IMR-90 (cell line): ENCODE data around the gene NBEAL1.

Experiments
- ELK1 ChIP-seq: fragments of 150-350 bp; IDR thresholded peaks from 2 replicates; pipeline ENCODE4 v1.6.1; 2016; ENCODE audit warnings: low read depth, mild to moderate bottlenecking, low read length, moderate library complexity, borderline replicate concordance
- FOS ChIP-seq: fragments of 150-350 bp; IDR thresholded peaks from 2 replicates; pipeline ENCODE4 v1.6.1; 2016; ENCODE audit warnings: low read depth, low read length
- MAFK ChIP-seq: IDR thresholded peaks from 2 replicates; pipeline ENCODE4 v1.6.1; 2012; ENCODE audit warnings: low read depth, low read length, improper control_type of control experiment
- MXI1 ChIP-seq: IDR thresholded peaks from 2 replicates; pipeline ENCODE4 v1.6.1; 2012; ENCODE audit warnings: low read depth, mild to moderate bottlenecking, low read length, moderate library complexity, borderline replicate concordance
- POLR2A ChIP-seq: IDR thresholded peaks from 2 replicates; pipeline ENCODE4 v1.6.1; 2012; ENCODE audit warnings: mild to moderate bottlenecking, low read depth, low read length
- RAD21 ChIP-seq: IDR thresholded peaks from 2 replicates; pipeline ENCODE4 v1.6.1; 2012; ENCODE audit warnings: low read length, improper control_type of control experiment
- RCOR1 ChIP-seq: IDR thresholded peaks from 2 replicates; pipeline ENCODE4 v1.6.1; 2012; ENCODE audit warnings: mild to moderate bottlenecking, low read length, improper control_type of control experiment; ENCODE audit not compliant: insufficient replicate concordance
- RFX5 ChIP-seq: IDR thresholded peaks from 2 replicates; pipeline ENCODE4 v1.8.0; 2012; ENCODE audit warnings: low read depth, mild to moderate bottlenecking, low read length, moderate library complexity
- SMC3 ChIP-seq: fragments of 150-350 bp; IDR thresholded peaks from 2 replicates; pipeline ENCODE4 v1.6.1; 2016; ENCODE audit warnings: low read depth, mild to moderate bottlenecking, antibody characterized with exemption, low read length, moderate library complexity
- TF ChIP-seq, protein P1 (sequence below): conservative IDR thresholded peaks from 2 replicates; pipeline ENCODE4 v1.5.1; 2012; ENCODE audit warnings: mild to moderate bottlenecking, low read depth, low read length, improper control_type of control experiment
- TF ChIP-seq, protein P2 (sequence below): fragments of 150-350 bp; IDR thresholded peaks from 2 replicates; pipeline ENCODE4 v1.6.1; 2017; ENCODE audit warnings: mild to moderate bottlenecking, antibody characterized with exemption, low read length, low read depth

DNA sequence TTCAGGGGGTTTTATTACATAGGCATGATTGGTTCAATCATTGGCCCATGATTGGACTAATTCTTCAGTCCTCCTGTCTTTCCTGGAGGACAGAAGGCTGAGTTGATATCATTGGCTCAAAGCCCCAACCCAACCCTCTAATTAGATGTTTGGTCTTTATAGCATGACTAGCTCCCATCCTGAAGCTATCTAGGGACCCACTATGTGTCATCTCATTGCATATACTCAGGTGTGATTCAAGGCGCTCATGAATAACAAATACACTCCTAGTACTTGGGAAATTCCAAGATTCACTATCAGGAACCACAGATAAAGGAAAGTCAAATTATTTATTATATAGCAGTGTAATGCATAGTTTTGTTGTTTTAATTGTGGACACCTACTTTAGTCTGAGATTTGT, 24.9 kb upstream of the NBEAL1 start:
- TF ChIP-seq, protein P1, sequence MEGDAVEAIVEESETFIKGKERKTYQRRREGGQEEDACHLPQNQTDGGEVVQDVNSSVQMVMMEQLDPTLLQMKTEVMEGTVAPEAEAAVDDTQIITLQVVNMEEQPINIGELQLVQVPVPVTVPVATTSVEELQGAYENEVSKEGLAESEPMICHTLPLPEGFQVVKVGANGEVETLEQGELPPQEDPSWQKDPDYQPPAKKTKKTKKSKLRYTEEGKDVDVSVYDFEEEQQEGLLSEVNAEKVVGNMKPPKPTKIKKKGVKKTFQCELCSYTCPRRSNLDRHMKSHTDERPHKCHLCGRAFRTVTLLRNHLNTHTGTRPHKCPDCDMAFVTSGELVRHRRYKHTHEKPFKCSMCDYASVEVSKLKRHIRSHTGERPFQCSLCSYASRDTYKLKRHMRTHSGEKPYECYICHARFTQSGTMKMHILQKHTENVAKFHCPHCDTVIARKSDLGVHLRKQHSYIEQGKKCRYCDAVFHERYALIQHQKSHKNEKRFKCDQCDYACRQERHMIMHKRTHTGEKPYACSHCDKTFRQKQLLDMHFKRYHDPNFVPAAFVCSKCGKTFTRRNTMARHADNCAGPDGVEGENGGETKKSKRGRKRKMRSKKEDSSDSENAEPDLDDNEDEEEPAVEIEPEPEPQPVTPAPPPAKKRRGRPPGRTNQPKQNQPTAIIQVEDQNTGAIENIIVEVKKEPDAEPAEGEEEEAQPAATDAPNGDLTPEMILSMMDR = no peak
- TF ChIP-seq, protein P2, sequence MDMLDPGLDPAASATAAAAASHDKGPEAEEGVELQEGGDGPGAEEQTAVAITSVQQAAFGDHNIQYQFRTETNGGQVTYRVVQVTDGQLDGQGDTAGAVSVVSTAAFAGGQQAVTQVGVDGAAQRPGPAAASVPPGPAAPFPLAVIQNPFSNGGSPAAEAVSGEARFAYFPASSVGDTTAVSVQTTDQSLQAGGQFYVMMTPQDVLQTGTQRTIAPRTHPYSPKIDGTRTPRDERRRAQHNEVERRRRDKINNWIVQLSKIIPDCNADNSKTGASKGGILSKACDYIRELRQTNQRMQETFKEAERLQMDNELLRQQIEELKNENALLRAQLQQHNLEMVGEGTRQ = no peak
- TF ChIP-seq RCOR1 (no peak), POLR2A (no peak), ELK1 (no peak), FOS (no peak), MXI1 (no peak), RFX5 (no peak), MAFK (no peak), RAD21 (no peak), SMC3 (no peak)
